ENCODE data around the gene GON4L.

The GON4L gene

GRCh38 chr1:155882235-155882634 lies 25.2 kb upstream of the GON4L start:
- TF ChIP-seq ZNF501 (tag by site-specific recombination; IDR thresholded peaks at IDR 0.05), result no peak
- no peak for TF ChIP-seq SCRT2 (tag by site-specific recombination; IDR thresholded peaks at IDR 0.05)
- no peak for TF ChIP-seq ZNF112 (tag by site-specific recombination; IDR thresholded peaks at IDR 0.05)
- ChIA-PET POLR2A (interaction anchor here (0.6 kb wide), 1 partner anchor 555 kb away, joined by 5 read pairs; no protein-coding TSS in a partner anchor), CTCF (interaction anchor here (0.5 to 0.9 kb wide), 2 partner anchors 9 to 13 kb away, joined by 3 to 6 read pairs; no protein-coding TSS in a partner anchor)
- Histone ChIP-seq H3K9me3 (ENCODE audit: control insufficient read depth, insufficient read depth, low read depth, low read length) (no peaks in the 10 kb centered on the region), H3K36me3 (ENCODE audit: control insufficient read depth in 2 of 2, insufficient read depth in 1 of 2, low read length in 2 of 2) (peaks cover 0 to 11% of the 10 kb centered on the region in 2 experiments; a peak in 1 of 3 replicates), H3K27ac (ENCODE audit: extremely low read depth, low read depth, low read length) (no peak overlapping the region), H3K4me3 (ENCODE audit: low read depth, low read length) (no peak overlapping the region), H3K4me1 (ENCODE audit: control insufficient read depth, insufficient read depth, low read length) (no peaks in the 10 kb centered on the region)

- TF ChIP-seq ZNF549 (tag by site-specific recombination; IDR thresholded peaks at IDR 0.05), result no peak
- TF ChIP-seq ZNF837 (tag by site-specific recombination; IDR thresholded peaks at IDR 0.05), result no peak
- no peak for TF ChIP-seq ZNF785 (tag by site-specific recombination; IDR thresholded peaks at IDR 0.05)
- TF ChIP-seq ZNF585B (tag by site-specific recombination; IDR thresholded peaks at IDR 0.05), result no peak
- no peak for TF ChIP-seq ZNF571 (tag by site-specific recombination; IDR thresholded peaks at IDR 0.05)
- TF ChIP-seq ZNF23 (tag by site-specific recombination; IDR thresholded peaks at IDR 0.05; ENCODE audit: borderline replicate concordance), result no peak
- TF ChIP-seq ZNF768 (tag by site-specific recombination; IDR thresholded peaks at IDR 0.05), result no peak
- TF ChIP-seq ZNF114 (tag by site-specific recombination; IDR thresholded peaks at IDR 0.05), result no peak
- no peak for TF ChIP-seq ZNF596 (tag by site-specific recombination; IDR thresholded peaks at IDR 0.05)
- no peak for TF ChIP-seq ZNF239 (tag by site-specific recombination; IDR thresholded peaks at IDR 0.05)
- no peak for TF ChIP-seq ZNF211 (tag by site-specific recombination; IDR thresholded peaks at IDR 0.05; ENCODE audit: low read depth)
- TF ChIP-seq ZNF664 (tag by site-specific recombination; IDR thresholded peaks at IDR 0.05), result no peak
- no peak for TF ChIP-seq ZNF555 (tag by site-specific recombination; conservative IDR thresholded peaks at IDR 0.05)
- TF ChIP-seq ZNF174 (tag by site-specific recombination; IDR thresholded peaks at IDR 0.05), result no peak
- TF ChIP-seq ZNF629 (tag by site-specific recombination; IDR thresholded peaks at IDR 0.05), result no peak
- no peak for TF ChIP-seq ZSCAN5A (tag by site-specific recombination; IDR thresholded peaks at IDR 0.05)
- CTCF ChIA-PET, result no interaction called here
- no peak overlapping the region for H3K4me3 ChIP-seq (ENCODE audit: low read depth, low read length)
- no peaks in the 10 kb centered on the region for H3K9me3 ChIP-seq (ENCODE audit: control insufficient read depth, insufficient read depth, low read depth, low read length)
- H3K36me3 ChIP-seq (ENCODE audit: control insufficient read depth in 2 of 2, insufficient read depth in 1 of 2, low read length in 2 of 2), result peaks cover 0 to 11% of the 10 kb centered on the region in 2 experiments; a peak in 1 of 3 replicates
- POLR2A ChIA-PET, result no interaction called here
- no peaks in the 10 kb centered on the region for H3K4me1 ChIP-seq (ENCODE audit: control insufficient read depth, insufficient read depth, low read length)
- no peak overlapping the region for H3K27ac ChIP-seq (ENCODE audit: extremely low read depth, low read depth, low read length)
These were observed 23.9 kb upstream of the GON4L start for GRCh38 chr1:155880950-155881349.

GRCh38 chr1:155880251-155880650 lies 23.2 kb upstream of the GON4L start:
- TF ChIP-seq ZNF16 (tag by site-specific recombination; IDR thresholded peaks at IDR 0.05; ENCODE audit: low read depth) (no peak), REPIN1 (tag by site-specific recombination; IDR thresholded peaks at IDR 0.05; ENCODE audit: low read depth) (no peak), ZFP41 (tag by site-specific recombination; IDR thresholded peaks at IDR 0.05; ENCODE audit: borderline replicate concordance) (no peak), ZNF19 (tag by site-specific recombination; IDR thresholded peaks at IDR 0.05; ENCODE audit: low read depth) (no peak), ZNF843 (tag by site-specific recombination; IDR thresholded peaks at IDR 0.05) (no peak), ZNF341 (tag by site-specific recombination; IDR thresholded peaks at IDR 0.05; ENCODE audit: low read depth) (no peak), ZNF426 (tag by site-specific recombination; IDR thresholded peaks at IDR 0.05) (no peak), SETDB1 (IDR thresholded peaks at IDR 0.05; ENCODE audit: insufficient read length, low read length) (no peak), ZNF24 (tag by site-specific recombination; IDR thresholded peaks at IDR 0.05) (no peak)
- Histone ChIP-seq H3K27ac (ENCODE audit: extremely low read depth, low read depth, low read length) (no peak overlapping the region), H3K4me1 (ENCODE audit: control insufficient read depth, insufficient read depth, low read length) (no peaks in the 10 kb centered on the region), H3K36me3 (ENCODE audit: control insufficient read depth in 2 of 2, insufficient read depth in 1 of 2, low read length in 2 of 2) (peaks cover 0 to 11% of the 10 kb centered on the region in 2 experiments; a peak in 1 of 3 replicates), H3K4me3 (ENCODE audit: low read depth, low read length) (no peak overlapping the region), H3K9me3 (ENCODE audit: control insufficient read depth, insufficient read depth, low read depth, low read length) (no peaks in the 10 kb centered on the region)
- POLR2A ChIA-PET, result no interaction called here
- CTCF ChIA-PET, result no interaction called here

All from HEK293 (cell line).